ENCODE data around the gene ATE1. TPM values are rescaled to one million over a fixed set of nuclear protein-coding genes. Genes with fewer than 3 reads are reported as not detected.

Gene ATE1
- total RNA-seq, 4 donors from 2014 or later, result 26.4 to 42.6 (median 30.1) TPM

- TF ChIP-seq CTCF (IDR thresholded peaks at IDR 0.05; ENCODE audit: low read depth), result no peak
Measured at GRCh38 chr10:121721257-121721656, 206.6 kb downstream of the ATE1 start.

- no peak for TF ChIP-seq CTCF (IDR thresholded peaks at IDR 0.05; ENCODE audit: low read depth)
Measured at GRCh38 chr10:121715969-121716368, 211.9 kb downstream of the ATE1 start.

- no peak for TF ChIP-seq CTCF (IDR thresholded peaks at IDR 0.05; ENCODE audit: low read depth)
Measured at GRCh38 chr10:121715076-121715475, 212.8 kb downstream of the ATE1 start.

- no peak for TF ChIP-seq CTCF (IDR thresholded peaks at IDR 0.05; ENCODE audit: low read depth)
Measured at GRCh38 chr10:121713486-121713885, 214.3 kb downstream of the ATE1 start.

- no peak for TF ChIP-seq CTCF (IDR thresholded peaks at IDR 0.05; ENCODE audit: low read depth)
Measured at GRCh38 chr10:121710971-121711370, 216.9 kb downstream of the ATE1 start.

GRCh38 chr10:121710207-121710606 lies 217.6 kb downstream of the ATE1 start:
- TF ChIP-seq CTCF (IDR thresholded peaks at IDR 0.05; ENCODE audit: low read depth), result no peak

- TF ChIP-seq CTCF (IDR thresholded peaks at IDR 0.05; ENCODE audit: low read depth), result no peak
Measured at GRCh38 chr10:121709675-121710073, 218.2 kb downstream of the ATE1 start.

All from subcutaneous adipose tissue (tissue), 4 donors.